HL-60 (cell line): ENCODE data around the gene NPNT.

ENCODE experiments used
- DNase-seq, 2 experiments: peaks; one replicate each; pipeline ENCODE4 v3.0.0-alpha.2; 2010 to 2020; ENCODE audit warnings: low read depth in 1 of 2, low spot score in 1 of 2
- H3K27ac ChIP-seq: fragments of 250-450 bp; sonication (Bioruptor Pico); replicated peaks from 2 replicates; pipeline ENCODE4 v1.5.1; 2020; ENCODE audit warnings: mild to moderate bottlenecking, moderate library complexity
- H3K27me3 ChIP-seq: fragments of 250-450 bp; sonication (Bioruptor Pico); 2 replicates; pipeline ENCODE4 v1.5.1; 2021; ENCODE audit warnings: mild to moderate bottlenecking, moderate library complexity; ENCODE audit not compliant: insufficient read depth, poor library complexity, severe bottlenecking
- H3K4me3 ChIP-seq: replicated peaks from 2 replicates; pipeline ENCODE4 v1.5.1; 2011; ENCODE audit warnings: mild to moderate bottlenecking, control low read depth, low read length; ENCODE audit not compliant: insufficient read depth
- CTCF ChIP-seq: IDR thresholded peaks from one replicate; pipeline ENCODE4 v1.5.1; 2011; ENCODE audit warnings: low read length, control low read depth, inconsistent platforms; ENCODE audit not compliant: insufficient read depth
- GABPA ChIP-seq: IDR thresholded peaks from 2 replicates; pipeline ENCODE4 v1.6.1; 2012; ENCODE audit warnings: low read depth
- POLR2AphosphoS5 ChIP-seq: IDR thresholded peaks from 2 replicates; pipeline ENCODE4 v1.6.1; 2012; ENCODE audit warnings: low read depth
- REST ChIP-seq: IDR thresholded peaks from 2 replicates; pipeline ENCODE4 v1.6.1; 2012; ENCODE audit warnings: low read depth; ENCODE audit not compliant: insufficient replicate concordance
- SPI1 ChIP-seq: IDR thresholded peaks from 2 replicates; pipeline ENCODE4 v1.6.1; 2012; ENCODE audit warnings: low read depth, mild to moderate bottlenecking, borderline replicate concordance

The NPNT gene

DNA sequence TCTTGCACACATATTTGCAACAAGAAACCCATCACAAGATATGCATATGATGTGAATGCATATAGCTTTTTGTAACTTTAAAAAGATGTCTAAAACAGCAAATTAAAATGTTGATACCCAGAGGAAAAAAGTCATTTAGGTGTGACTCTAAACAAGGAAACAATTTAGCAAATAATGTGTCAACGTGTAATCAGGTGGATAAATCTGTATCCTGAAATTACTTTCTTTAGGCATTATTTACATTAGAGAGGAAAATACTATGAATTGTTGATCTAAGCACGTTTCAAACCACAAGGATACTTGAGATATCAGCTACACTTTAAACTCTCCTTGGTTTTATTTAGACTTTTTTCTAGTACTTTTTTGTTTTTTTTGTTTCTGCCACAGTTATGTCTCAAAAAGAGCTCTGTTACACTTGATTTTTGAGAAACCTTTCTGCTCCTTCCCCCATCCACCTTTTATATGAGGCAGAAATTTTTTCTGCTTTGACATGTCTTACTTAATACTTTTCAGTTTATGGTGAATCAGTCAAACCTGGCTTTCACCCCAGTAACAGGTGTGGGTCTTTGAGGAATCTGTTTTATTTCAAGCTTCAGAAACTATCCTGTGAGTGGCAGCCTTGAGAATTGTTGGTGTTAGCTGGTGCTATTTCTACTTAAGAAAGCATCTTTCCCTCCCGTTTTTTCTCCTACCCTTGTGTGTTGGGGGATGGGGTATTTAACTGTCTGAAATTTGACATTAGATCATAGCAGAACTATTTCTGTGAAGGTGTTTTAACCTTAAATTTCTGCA is 1.9 kb downstream of the NPNT start:
- Histone ChIP-seq H3K4me3 (no peak overlapping the region), H3K27me3 (peaks cover 67% of the 10 kb centered on the region), H3K27ac (no peak overlapping the region)
- no peak for DNase-seq
- TF ChIP-seq POLR2AphosphoS5 (no peak), CTCF (no peak), SPI1 (no peak), REST (no peak), GABPA (no peak)

GRCh38 chr4:105900541-105900940 is 5.3 kb downstream of the NPNT start:
- no peak for DNase-seq
- TF ChIP-seq GABPA (no peak), CTCF (no peak), REST (no peak), POLR2AphosphoS5 (no peak), SPI1 (no peak)
- peaks cover 49% of the 10 kb centered on the region for H3K27me3 ChIP-seq
- no peak overlapping the region for H3K4me3 ChIP-seq
- H3K27ac ChIP-seq, result no peak overlapping the region

GRCh38 chr4:105902550-105903262 is 7.4 kb downstream of the NPNT start:
- H3K27ac ChIP-seq, result no peak overlapping the region
- peaks cover 30% of the 10 kb centered on the region for H3K27me3 ChIP-seq

More at GRCh38 chr4:105902550-105903262, 7.4 kb downstream of the NPNT start:
- DNase-seq, result no peak
- no peak overlapping the region for H3K4me3 ChIP-seq
- TF ChIP-seq CTCF (no peak), SPI1 (no peak), GABPA (no peak)
